ENCODE measurements around the gene SEMA3C.

SEMA3C gene

DNA sequence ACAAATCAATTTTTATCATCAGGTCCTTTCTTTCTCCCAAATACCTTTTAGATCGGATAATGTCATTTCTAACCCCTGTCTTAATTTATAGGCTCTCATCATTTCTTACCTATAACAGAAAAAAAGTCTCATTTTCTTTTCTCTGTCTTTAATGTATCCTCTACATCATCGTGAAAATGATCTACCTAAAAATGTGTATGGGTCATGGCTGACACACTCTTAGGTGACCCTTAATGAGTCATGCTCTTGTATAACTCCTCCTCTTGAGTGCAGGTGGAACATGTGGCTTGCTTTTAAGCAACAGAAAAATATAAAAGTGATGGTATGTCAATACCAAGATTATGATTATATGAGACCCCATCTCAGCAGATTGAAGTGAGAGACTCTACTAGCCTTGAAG lies 139.4 kb downstream of the SEMA3C start:
- no peak for DNase-seq (ENCODE audit: low read depth in 2 of 2)

DNA sequence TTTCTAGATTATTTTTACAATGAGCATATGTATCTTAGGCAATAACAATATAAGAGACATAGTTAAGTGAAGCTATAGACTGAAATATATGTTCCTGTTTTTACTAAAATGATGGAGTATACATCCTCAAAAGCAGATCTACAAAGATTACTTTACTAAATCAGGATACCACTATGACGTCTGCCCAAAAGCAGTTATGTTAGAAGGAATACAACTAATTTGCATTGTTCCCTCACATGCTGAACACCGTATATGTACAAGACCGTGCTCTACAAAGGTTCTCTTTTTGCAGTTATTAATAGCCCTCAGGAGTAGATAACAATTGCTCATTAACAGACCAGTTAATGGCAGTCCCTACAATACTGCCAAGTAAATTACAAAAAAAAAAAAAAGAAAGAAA lies 143.0 kb downstream of the SEMA3C start:
- DNase-seq (ENCODE audit: low read depth in 2 of 2) = no peak

DNA sequence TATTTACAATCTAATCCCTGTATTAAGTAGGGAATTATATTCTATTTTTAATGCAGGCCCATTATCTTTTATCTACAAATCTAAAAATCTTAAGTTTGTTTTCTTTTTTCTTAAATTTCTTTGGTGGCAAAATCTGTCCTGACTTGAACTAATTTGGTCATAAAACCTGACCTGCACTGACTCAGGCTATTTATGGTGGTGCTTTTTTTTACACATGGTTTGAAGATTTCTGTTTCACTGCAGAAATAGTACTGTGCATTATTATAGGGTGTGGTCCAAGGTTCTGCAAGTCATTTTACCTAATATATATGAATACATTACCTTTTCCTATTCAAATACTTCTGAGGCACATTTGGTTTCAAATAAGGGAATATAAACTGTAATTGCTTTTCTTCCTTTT lies 143.4 kb downstream of the SEMA3C start:
- no peak for DNase-seq (ENCODE audit: low read depth in 2 of 2)

DNA sequence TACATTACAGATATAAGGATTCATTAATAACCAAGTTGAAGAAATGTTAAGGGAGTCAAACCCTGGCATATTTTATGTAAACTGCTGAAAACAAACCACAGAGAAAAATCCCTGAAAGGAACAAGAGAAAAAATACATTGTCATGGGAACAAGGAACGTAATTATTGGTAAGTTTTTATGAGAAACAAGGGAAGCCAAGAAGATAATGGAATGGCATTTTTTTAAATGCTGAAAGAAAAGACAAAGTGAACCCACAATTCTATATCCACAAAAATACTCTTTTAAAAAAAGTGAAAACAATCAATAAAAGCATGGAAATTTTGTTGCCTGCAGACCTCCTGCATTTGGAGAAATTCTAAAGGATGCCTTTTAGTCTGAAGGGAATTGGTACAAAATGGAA lies 144.0 kb downstream of the SEMA3C start:
- DNase-seq (ENCODE audit: low read depth in 2 of 2) = no peak

DNA sequence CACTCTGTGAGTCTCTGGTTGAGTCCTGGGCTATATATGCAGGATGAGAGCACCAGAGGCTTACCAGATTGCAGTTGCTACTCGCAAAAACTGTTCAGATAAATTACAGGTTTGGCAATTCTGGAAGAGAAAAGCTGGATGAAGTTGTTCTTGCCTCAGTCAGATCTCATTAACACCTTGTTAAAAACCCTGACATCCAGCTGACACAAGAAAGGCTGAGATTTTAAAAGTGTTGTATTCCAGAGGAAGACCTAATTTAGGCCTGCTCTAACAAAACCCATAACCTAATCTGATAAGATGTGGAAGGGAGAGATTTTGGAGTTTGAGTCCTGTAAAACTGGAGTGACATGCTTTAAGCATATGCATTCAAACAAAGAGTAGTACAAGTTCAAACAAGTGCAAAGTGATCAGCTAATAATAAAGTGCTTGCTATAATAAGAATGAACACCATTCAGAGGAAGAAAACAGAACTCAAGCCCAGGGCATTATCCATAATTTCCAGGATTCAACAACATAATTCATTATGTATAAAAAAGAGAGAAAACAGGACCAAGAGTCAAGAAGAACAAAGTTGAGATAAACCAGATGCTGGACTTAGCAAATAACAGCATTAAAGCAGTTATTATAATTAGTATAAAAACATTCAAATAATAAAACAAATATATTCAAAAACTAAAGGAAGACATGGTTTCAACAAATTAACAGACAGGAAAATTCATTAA lies 144.9 kb downstream of the SEMA3C start:
- DNase-seq (ENCODE audit: low read depth in 2 of 2) = no peak

DNA sequence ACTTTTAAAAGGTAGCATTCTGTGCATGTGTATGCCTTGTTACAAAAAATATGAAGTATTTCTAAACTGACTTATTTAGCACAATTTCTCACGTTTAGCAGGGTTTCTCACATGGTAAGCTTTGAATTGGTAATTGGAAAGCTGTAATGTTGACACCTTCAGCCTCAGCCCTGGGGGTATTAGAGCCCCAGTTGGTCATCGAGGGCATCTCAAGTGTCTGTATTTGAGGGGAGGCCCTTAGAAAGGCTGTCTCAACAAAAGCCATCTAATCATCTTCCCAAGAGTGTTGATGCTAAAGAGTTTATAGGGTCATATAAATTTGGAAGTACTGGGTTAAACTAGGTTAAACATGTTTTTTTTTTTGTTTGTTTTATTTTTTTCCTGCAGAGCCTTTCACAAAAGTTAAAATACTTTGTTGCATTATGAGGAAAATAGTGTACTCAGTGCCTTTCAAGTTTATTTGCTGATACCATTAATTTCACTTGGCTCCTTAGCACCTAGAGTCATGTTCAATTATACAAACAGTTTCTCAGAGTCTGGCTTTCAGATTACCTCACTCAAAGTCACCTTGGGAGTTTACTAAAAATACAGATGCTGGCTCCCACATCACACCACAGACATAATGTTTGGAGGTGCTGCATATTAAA lies 146.4 kb downstream of the SEMA3C start:
- DNase-seq (ENCODE audit: low read depth in 2 of 2) = no peak

DNA sequence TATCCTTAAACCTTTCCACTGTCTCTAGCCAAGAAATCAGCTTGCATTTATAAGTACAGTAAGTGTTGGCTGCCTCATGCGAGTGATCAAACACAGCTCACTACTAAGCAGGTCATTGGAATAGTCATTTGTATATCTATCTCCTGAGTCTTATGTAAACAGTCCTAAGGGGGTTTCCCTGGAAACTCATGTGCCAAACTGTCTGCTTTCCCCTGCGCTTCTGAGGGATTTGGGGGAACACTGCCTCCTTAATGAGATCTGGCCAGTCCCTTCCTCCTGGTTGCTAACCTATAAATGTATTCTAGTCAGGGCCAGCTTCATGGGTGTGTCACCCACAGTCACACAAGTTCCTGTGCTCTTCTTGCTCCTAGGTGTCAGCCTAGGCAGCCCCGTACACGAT lies 147.3 kb downstream of the SEMA3C start:
- no peak for DNase-seq (ENCODE audit: low read depth in 2 of 2)

DNA sequence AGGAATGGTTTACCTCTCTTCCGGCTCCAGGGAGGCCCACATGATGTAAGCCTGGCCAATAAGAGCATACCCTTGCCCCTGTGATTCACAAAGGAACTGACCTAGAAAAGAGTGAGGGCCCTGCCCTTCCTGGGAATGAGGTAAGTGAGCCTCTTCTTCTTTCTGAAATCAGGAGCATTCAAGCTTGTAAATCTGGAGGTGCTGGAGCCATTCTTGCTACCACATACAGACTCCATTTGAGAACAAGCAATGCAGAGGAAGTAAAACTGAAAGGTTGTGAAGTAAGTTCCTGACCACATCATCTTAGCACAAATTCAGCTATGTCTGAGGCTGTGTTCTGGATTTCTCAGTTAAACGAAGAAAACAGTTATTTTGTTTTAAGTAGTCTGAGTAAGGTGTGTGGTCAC lies 148.2 kb downstream of the SEMA3C start:
- DNase-seq (ENCODE audit: low read depth in 2 of 2) = no peak

DNA sequence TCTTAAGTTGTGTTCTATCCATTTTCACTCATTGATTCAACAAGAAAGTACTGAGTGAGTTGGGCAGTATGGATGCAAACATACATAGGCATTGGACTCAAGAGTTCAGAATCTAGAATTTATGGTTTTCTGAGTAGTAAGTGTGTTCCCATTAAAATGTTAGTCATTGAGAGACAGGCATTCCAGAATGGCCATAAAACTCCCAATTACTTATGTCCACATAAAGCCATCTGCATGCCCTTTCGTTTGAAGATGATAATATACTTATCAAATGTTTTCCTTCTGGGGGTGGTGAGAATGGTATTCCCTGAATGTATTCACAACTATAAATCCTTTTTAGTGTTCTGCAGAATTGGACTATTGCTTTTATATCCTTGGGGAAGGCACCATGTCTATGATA lies 148.8 kb downstream of the SEMA3C start:
- no peak for DNase-seq (ENCODE audit: low read depth in 2 of 2)

DNA sequence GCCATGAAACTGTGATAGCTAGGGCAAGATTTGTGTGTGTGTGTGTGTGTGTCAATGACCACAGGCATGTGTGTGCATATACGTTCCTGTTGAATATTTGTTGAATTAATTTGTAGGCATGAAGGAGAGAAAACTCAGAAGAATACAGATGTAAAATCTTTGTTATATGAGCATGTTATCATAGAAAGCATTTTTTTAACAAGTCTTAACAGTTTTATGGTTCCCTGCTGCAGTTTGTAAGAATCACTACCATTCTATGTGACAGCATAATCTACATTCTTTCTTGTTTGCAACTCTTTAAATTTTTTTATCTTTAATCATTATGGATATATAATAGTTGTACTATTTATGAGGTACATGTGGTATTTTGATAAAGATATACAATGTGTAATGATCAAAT lies 150.1 kb downstream of the SEMA3C start:
- DNase-seq (ENCODE audit: low read depth in 2 of 2) = no peak

DNA sequence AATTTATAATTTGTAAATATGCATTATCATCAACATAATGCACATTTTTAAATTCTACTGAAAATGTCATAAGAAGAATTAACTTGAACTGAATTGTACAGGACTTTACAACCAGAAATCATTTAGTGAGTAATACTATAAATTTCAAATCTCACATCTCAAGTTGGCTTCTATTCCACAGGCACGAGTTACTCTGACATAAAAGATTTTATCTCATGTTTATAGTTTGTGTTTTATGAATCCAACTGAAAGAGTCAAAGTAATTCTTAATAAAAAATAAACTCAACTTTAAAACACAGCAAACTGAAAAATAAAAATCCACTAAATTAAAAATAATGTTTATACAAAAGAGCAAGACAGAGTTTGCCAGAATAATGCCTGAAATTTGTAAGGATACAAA lies 151.2 kb downstream of the SEMA3C start:
- DNase-seq (ENCODE audit: low read depth in 2 of 2) = no peak

DNA sequence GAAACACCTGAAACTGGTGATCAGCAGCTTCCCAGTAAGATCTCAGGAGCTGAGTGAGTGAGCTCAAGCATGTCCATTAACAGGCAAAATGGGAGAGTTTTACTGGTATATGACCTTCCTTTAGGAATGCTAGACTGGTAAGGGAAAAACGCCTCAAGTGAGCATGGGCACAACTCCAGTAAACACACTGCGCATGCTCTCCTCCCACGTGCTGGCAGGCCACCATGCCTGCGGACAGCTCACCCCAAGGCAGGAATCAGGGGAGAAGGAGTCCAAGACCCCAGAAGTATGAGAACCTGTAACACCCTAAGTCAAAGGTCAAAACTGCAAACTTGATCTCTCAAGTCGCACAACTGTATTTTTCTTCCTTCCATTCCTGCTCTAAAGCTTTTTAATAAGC lies 152.1 kb downstream of the SEMA3C start:
- DNase-seq (ENCODE audit: low read depth in 2 of 2) = no peak

DNA sequence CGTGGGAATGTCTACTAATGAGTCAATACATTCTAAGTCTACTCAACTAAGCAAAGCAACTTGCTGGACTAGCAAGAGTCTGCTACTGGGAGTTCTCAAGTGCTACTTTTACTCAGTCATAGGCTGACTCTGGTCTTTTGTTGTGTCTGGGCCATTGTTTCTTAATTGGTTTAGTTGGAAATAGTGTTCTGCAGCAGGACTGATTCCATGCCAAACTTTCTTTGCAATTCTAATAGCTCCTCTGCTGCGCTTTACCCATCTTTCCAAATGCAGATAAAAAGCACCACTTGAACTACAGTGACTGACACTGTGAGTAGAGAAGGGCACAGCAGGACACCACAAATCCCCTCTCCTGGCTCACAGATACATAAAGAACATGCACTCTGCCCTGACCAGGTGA lies 154.7 kb downstream of the SEMA3C start:
- DNase-seq (ENCODE audit: low read depth in 2 of 2) = no peak

DNA sequence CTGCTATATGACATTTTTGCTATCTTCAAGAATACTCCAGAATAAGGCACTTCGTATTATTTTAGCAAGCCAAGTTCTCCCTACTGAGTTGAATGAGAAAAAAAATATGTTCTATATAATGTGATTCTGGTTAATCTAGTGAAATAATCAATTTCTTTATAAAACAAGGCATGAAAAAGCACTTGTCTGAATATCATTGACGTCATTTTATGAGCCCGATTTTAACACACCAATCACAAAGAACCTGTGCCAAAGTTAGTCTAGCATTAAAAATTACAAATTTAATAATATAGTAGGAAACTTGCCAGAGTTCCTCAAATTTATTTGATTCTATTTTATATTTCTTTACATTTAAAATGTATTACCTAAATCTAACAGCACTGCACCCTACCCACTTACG lies 155.1 kb downstream of the SEMA3C start:
- DNase-seq (ENCODE audit: low read depth in 2 of 2) = no peak

DNA sequence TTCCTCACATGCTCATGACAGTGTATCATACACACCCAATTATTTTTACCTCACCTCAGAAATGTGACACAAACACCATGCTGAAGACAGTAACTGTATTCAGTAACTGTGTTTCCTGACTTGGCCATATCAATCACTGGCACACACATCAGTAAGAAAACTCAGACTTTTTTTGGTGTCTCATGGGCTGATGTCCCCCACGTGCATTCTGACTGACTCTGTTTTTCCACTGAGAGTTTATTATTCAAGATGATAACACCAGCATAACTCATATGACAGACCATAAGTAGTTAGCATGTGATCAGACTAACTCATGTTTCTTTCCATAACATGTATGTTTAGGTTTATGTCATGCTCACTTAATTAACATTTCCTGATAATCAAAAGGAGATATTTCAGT lies 155.6 kb downstream of the SEMA3C start:
- DNase-seq (ENCODE audit: low read depth in 2 of 2) = no peak

DNA sequence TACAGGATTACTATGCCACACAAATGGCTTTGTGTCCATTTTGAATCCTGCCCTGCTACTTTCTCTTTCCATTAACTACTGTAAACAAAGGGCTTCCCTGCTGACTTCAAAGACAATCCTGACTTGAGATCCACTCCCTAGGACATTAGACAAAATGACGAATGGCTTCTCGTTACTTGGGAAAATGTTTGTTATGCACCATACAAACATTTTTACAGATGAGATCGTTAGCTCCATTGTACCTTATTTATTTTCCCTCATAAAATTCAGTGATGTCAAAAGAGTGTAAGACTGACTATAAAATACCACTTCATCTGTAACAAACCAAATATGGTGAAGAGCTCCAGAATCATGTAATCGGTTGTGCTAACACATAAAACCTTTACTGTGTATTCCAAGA lies 158.6 kb downstream of the SEMA3C start:
- no peak for DNase-seq (ENCODE audit: low read depth in 2 of 2)

DNA sequence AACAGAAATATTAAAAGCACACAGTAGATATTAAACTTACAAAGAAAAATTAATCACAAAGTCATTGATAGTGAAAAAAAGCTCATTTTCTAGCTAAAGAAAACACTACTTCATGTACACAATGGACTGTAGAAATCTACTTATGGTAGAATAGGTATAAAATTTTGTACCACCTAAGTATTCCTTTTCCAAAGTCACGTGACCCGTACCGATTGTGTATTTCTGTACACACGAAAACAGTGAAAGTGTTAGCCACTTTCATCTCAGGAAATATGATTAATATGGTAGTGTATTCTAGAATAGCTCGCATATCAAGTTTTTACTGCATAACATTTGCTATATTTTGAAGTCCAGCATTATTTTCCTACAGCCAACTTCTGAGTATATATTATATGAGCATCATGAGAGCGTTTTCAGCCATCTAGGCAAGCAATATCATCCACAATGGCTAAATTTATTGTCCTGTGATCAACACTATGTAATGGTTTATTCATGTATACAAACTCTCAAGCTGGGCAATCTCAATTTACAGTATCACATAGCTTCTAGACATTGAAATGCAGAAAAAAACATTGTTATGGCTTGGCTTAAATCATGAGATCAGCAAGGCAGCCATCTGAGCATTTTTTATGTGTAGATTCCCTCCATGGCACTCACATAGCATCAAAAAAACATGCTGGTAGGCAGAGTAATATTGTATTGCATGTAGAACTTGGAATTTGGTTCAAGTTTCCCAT lies 165.7 kb downstream of the SEMA3C start:
- no peak for DNase-seq (ENCODE audit: low read depth in 2 of 2)

DNA sequence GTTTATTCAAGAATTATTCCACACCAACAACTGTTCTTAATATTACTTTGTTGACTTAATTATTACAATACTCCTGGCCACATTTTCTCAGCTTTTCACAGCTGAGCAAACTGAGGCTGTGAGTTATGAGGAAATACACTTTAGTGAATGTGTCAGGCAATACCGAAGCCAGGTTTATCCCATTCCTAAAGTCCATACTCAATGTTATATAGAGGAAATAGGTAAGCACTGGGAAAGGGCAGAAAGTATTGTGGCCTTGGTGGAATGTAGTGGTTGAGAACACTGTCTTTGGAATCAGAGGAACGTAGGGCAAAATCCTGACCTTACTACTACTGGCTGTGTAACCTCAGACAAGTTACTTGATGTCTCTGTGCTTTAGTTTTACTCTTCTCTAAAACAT lies 169.6 kb downstream of the SEMA3C start:
- no peak for DNase-seq (ENCODE audit: low read depth in 2 of 2)

DNA sequence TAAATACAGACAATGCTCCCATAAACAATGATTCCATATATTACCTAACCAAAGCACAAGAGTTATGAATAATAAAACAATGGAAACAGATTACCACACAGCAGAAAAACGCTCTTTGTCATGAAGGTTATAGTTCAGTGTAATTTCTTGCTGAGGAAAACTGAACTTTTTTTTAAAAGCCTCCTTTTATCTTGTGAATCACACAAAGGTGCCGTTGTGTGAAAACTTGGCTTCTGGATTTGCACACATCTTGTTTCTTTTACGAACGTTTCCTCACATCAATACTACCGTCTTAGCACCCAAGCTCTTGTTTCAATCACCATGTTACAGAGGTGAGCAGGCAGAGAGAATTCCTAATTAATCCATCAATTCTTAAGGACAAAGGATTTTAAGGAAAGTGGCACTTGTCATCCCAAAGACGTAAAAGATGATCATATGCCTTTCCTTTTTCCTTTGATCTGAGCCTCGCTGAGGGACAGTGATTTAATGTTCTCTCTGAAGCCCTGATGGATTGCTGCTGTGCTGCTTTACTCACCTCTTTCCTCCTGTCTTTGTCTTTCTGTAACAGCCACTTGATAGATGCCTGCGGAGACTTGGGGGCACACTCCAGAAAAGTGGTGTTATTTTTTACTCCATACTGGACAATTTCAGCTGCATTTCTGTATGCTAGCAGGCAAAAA lies 170.3 kb downstream of the SEMA3C start:
- DNase-seq (ENCODE audit: low read depth in 2 of 2) = no peak

DNA sequence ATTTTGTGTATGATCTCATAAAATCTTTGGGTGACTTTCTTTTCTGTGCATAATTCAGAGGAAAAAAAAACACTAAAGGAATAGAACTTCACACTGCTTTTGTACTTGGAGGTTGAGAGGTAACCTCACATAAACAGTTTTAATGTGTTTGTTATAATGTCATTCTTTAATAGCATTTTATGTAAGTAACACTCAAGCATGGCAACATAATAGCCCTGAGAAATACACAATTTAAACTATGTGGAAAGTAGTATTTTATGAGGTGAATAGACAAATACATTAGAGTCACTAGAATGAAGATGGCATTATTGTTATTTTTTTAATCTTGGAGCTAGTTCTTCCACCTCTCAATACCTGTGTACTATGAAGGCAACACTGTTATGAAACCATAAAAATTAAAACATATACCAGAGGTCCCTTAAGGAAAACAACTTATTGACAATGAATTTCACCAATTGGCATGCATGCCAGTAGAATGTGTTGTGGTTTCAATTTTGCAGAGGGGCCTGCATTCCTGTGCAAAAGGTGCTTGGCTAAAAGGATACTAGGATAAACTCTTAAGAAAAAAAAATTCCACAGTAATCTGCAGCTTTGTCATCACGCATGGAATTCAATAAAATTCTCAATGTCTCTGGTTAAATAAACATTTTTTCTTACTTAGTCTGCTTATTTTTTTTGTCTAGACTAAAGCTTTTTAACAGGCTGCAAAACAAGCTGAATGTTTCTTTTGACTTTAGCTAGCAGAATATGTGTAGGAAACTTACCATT lies 177.9 kb downstream of the SEMA3C start:
- DNase-seq (ENCODE audit: low read depth in 2 of 2) = no peak

DNA sequence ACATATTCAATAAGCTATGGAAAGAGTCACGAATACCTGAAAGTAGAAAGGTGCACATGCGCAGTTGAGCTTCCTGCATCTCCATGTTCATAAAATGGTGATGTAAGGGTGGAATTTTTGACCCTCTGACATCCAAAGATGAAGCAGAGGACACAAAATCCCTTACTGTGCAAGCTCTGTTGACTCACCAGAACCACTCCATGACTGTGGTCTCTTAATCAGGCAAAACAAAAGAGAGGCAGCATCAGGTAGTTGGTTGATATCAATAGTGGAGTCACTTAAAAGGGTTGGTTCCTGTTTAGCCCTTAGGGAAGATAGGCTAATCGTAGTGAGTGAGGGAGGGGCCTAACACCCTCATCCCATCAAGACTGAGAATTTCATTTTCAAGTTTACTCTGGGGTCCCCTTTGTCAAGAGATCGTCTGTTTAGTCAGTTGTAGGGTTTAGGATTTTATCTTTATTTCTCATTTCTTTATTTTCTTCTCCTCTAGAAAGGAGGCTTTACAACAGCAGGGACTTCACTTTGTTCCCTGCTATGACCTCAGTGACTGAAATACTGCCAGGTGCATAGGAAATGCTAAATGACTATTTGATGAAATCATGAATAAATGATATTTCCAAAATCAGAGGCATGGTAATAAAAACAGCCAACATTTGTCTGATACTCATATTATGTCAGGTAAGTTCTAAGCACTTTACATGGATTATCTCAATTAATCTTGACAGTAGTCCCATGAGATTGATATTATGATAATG lies 182.3 kb downstream of the SEMA3C start:
- DNase-seq (ENCODE audit: low read depth in 2 of 2) = no peak
